Neural crest cell (in vitro differentiated cells): Measurements from ENCODE around the gene MYOZ1. TPM values are rescaled to one million over a fixed set of nuclear protein-coding genes. Genes with fewer than 3 reads are reported as not detected.

Experiments used
- DNase-seq: peaks from one replicate; pipeline ENCODE4 v3.0.0; 2021; ENCODE audit warnings: low read depth, mixed read lengths, low spot score
- H3K27ac Mint-ChIP-seq: one replicate; pipeline ENCODE4 v1.8.0; 2021; ENCODE audit warnings: mild to moderate bottlenecking, mixed read lengths; ENCODE audit not compliant: unreplicated experiment
- H3K27me3 Mint-ChIP-seq: 2 replicates; pipeline ENCODE4 v1.8.0; 2021; ENCODE audit warnings: low read depth, mild to moderate bottlenecking, mixed read lengths
- H3K36me3 Mint-ChIP-seq: 2 replicates; pipeline ENCODE4 v1.8.0; 2021; ENCODE audit warnings: low read depth, mild to moderate bottlenecking, mixed read lengths
- H3K4me1 Mint-ChIP-seq: 2 replicates; pipeline ENCODE4 v1.8.0; 2021; ENCODE audit warnings: mixed read lengths
- H3K4me3 Mint-ChIP-seq: one replicate; pipeline ENCODE4 v1.8.0; 2021; ENCODE audit warnings: mild to moderate bottlenecking, mixed read lengths
- H3K9me3 Mint-ChIP-seq: 2 replicates; pipeline ENCODE4 v1.8.0; 2021; ENCODE audit warnings: mixed read lengths
- total RNA-seq: library from RNA; stranded (reverse); gene quantifications from 2 replicates; pipeline ENCODE4 v1.2.1, GENCODE V29; 2021
- TF ChIP-seq, protein P1 (sequence below): fragments of 200-600 bp; sonication (generic); conservative IDR thresholded peaks from 2 replicates; pipeline ENCODE4 v1.5.0; 2021; ENCODE audit warnings: antibody characterized with exemption, mild to moderate bottlenecking

Gene MYOZ1
- total RNA-seq, 1 donor from 2014 or later = 0.16 TPM

GRCh38 chr10:73649876-73650536 lies 8.7 kb upstream of the MYOZ1 start:
- no peaks in the 10 kb centered on the region for H3K27me3 Mint-ChIP-seq
- no peak overlapping the region for H3K27ac Mint-ChIP-seq
- no peak overlapping the region for H3K4me3 Mint-ChIP-seq
- H3K9me3 Mint-ChIP-seq = no peaks in the 10 kb centered on the region
- H3K4me1 Mint-ChIP-seq = peaks cover 24% of the 10 kb centered on the region
- TF ChIP-seq, protein P1, sequence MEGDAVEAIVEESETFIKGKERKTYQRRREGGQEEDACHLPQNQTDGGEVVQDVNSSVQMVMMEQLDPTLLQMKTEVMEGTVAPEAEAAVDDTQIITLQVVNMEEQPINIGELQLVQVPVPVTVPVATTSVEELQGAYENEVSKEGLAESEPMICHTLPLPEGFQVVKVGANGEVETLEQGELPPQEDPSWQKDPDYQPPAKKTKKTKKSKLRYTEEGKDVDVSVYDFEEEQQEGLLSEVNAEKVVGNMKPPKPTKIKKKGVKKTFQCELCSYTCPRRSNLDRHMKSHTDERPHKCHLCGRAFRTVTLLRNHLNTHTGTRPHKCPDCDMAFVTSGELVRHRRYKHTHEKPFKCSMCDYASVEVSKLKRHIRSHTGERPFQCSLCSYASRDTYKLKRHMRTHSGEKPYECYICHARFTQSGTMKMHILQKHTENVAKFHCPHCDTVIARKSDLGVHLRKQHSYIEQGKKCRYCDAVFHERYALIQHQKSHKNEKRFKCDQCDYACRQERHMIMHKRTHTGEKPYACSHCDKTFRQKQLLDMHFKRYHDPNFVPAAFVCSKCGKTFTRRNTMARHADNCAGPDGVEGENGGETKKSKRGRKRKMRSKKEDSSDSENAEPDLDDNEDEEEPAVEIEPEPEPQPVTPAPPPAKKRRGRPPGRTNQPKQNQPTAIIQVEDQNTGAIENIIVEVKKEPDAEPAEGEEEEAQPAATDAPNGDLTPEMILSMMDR = no peak
- H3K36me3 Mint-ChIP-seq = no peaks in the 10 kb centered on the region
- no peak for DNase-seq

- H3K27me3 Mint-ChIP-seq = no peaks in the 10 kb centered on the region
- peak overlapping the region; percentile 15 for H3K4me3 Mint-ChIP-seq
- TF ChIP-seq, protein P1 = no peak
- H3K9me3 Mint-ChIP-seq = no peaks in the 10 kb centered on the region
- no peaks in the 10 kb centered on the region for H3K36me3 Mint-ChIP-seq
- DNase-seq = no peak
- peaks cover 26% of the 10 kb centered on the region for H3K4me1 Mint-ChIP-seq
- no peak overlapping the region for H3K27ac Mint-ChIP-seq
These were observed 7.9 kb upstream of the MYOZ1 start for GRCh38 chr10:73648975-73649829.

- H3K27me3 Mint-ChIP-seq = no peaks in the 10 kb centered on the region
- H3K9me3 Mint-ChIP-seq = no peaks in the 10 kb centered on the region
These were observed 6.8 kb upstream of the MYOZ1 start for GRCh38 chr10:73647875-73648651.

DNA sequence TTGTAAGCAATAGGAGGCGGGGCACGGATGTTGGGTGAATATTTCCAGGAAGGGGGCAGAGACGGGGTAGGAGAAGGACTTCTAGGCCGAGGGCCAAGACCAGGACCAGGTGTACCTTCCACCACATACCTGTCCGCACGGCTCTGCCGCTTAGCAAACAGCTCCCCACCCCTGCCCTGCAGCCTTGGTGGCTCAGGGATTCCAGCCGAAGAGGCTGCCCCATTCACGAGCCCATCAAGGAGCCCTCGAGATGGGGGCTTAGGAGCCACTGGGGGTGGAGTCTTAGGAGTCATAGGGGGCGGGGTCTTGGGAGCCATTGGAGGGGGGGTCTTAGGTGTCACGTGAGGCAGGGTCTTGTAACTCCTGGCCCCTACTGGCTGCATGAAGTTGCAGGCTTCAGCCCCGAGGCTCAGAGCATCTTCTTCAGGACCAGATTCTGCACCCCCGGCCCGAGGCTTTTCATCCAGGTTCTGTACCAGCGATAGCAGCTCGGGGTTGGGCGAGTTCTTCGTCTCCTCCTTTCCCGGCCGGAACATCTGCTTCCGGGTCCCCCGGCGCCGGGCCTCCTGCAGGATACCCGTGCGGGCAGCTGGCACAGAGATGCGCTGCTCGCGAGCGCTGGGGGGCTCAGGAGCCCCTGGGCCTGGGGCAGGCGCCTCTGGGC lies 6.1 kb upstream of the MYOZ1 start:
- no peaks in the 10 kb centered on the region for H3K9me3 Mint-ChIP-seq
- DNase-seq = peak; percentile 29
- peaks cover 29% of the 10 kb centered on the region for H3K4me1 Mint-ChIP-seq
- H3K27me3 Mint-ChIP-seq = no peaks in the 10 kb centered on the region
- H3K36me3 Mint-ChIP-seq = no peaks in the 10 kb centered on the region
- TF ChIP-seq, protein P1 = no peak
- peak overlapping the region; percentile 84 for H3K4me3 Mint-ChIP-seq
- no peak overlapping the region for H3K27ac Mint-ChIP-seq

More at GRCh38 chr10:73647875-73648651, 6.8 kb upstream of the MYOZ1 start:
- no peak overlapping the region for H3K27ac Mint-ChIP-seq
- H3K4me1 Mint-ChIP-seq = peaks cover 29% of the 10 kb centered on the region
- no peaks in the 10 kb centered on the region for H3K36me3 Mint-ChIP-seq
- TF ChIP-seq, protein P1 = no peak
- peak overlapping the region; percentile 84 for H3K4me3 Mint-ChIP-seq
- DNase-seq = no peak

DNA sequence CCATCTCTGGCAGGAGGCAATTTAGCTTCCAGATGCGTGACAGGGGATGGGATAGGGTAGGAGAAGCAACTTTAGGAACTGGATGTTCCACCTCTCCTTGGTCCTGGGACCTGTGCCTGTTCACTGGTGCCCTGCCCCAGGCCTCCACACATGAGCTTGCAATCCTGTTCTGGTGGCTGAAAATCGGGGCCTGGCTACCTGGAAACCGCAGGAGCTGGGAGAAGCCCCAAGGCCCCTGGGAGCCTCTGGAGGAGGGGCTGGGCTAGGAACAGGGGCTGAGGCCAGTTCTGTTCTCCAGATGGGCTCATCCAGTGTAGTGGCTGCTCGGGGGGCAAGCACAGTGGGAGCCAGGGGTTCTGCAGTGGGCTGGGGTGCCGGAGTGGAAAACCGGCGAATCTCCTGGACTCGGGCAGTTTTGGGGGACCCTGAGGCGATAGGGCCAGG lies 5.3 kb upstream of the MYOZ1 start:
- H3K27ac Mint-ChIP-seq = peak overlapping the region; percentile 6
- no peak for DNase-seq
- H3K9me3 Mint-ChIP-seq = no peaks in the 10 kb centered on the region
- TF ChIP-seq, protein P1 = no peak
- no peak overlapping the region for H3K4me3 Mint-ChIP-seq
- no peaks in the 10 kb centered on the region for H3K36me3 Mint-ChIP-seq
- H3K4me1 Mint-ChIP-seq = peaks cover 32% of the 10 kb centered on the region
- no peaks in the 10 kb centered on the region for H3K27me3 Mint-ChIP-seq
